HepG2 (cell line): ENCODE data around the gene CLRN2. TPM values are rescaled to one million over a fixed set of nuclear protein-coding genes. Genes with fewer than 3 reads are reported as not detected.

Experiments
- GTF3A ChIP-seq: sonication (generic); formaldehyde crosslinking; conservative IDR thresholded peaks from 2 replicates; pipeline ENCODE4 v1.4.0; 2020; ENCODE audit warnings: mild to moderate bottlenecking, missing genetic modification reagents
- HNF4G ChIP-seq, 2 experiments: sonication (generic) in 1 of 2; formaldehyde crosslinking in 1 of 2; IDR thresholded peaks; 2 replicates each; pipeline versions ENCODE4 v1.4.0 to v1.6.1; 2011 to 2020; ENCODE audit warnings: borderline replicate concordance in 2 of 2, low read depth in 2 of 2, mild to moderate bottlenecking in 2 of 2, low read length in 1 of 2, missing genetic modification reagents in 1 of 2, moderate library complexity in 1 of 2
- MAFF ChIP-seq: IDR thresholded peaks from 2 replicates; pipeline ENCODE4 v1.6.1; 2011; ENCODE audit warnings: low read depth, low read length, improper control_type of control experiment
- MAFG ChIP-seq: sonication (generic); formaldehyde crosslinking; IDR thresholded peaks from 2 replicates; pipeline ENCODE4 v1.5.1; 2020; ENCODE audit warnings: mild to moderate bottlenecking, missing genetic modification reagents
- MIER3 ChIP-seq: IDR thresholded peaks from 2 replicates; pipeline ENCODE4 v1.6.1; 2016; ENCODE audit warnings: missing compliant biosample characterization, borderline replicate concordance
- NKX3-1 ChIP-seq: sonication (generic); formaldehyde crosslinking; IDR thresholded peaks from 2 replicates; pipeline ENCODE4 v1.5.0; 2020; ENCODE audit warnings: missing genetic modification reagents
- NR2C2 ChIP-seq: sonication (generic); formaldehyde crosslinking; IDR thresholded peaks from 2 replicates; pipeline ENCODE4 v1.4.0; 2020; ENCODE audit warnings: missing genetic modification reagents, mild to moderate bottlenecking, moderate library complexity, borderline replicate concordance
- NR2F6 ChIP-seq, 2 experiments: IDR thresholded peaks; 2 replicates each; pipeline ENCODE4 v1.6.1; 2016; ENCODE audit warnings: antibody characterized with exemption in 1 of 2, mild to moderate bottlenecking in 1 of 2
- RXRB ChIP-seq: IDR thresholded peaks from 2 replicates; pipeline ENCODE4 v1.6.1; 2016; ENCODE audit warnings: borderline replicate concordance, missing genetic modification reagents, missing compliant biosample characterization
- SOX13 ChIP-seq, 3 experiments: fragments of 450-650 bp in 1 of 3; sonication (generic) in 1 of 3; formaldehyde crosslinking in 1 of 3; IDR thresholded peaks in 2 of 3; conservative IDR thresholded peaks in 1 of 3; 2 replicates each; pipeline versions ENCODE4 v1.5.0 to v1.6.1; 2016 to 2020; ENCODE audit warnings: antibody characterized with exemption in 1 of 3, mild to moderate bottlenecking in 1 of 3, missing compliant biosample characterization in 1 of 3, missing genetic modification reagents in 1 of 3, moderate library complexity in 1 of 3
- SRF ChIP-seq: IDR thresholded peaks from 2 replicates; pipeline ENCODE4 v1.6.1; 2011; ENCODE audit warnings: mild to moderate bottlenecking, low read depth, low read length, moderate library complexity
- TBL1XR1 ChIP-seq: fragments of 150-350 bp; IDR thresholded peaks from 2 replicates; pipeline ENCODE4 v1.6.1; 2014; ENCODE audit warnings: borderline replicate concordance, low read length; ENCODE audit not compliant: partially characterized antibody
- TBX2 ChIP-seq: sonication (generic); formaldehyde crosslinking; IDR thresholded peaks from 2 replicates; pipeline ENCODE4 v1.5.0; 2020; ENCODE audit warnings: missing genetic modification reagents, mild to moderate bottlenecking, borderline replicate concordance
- polyA plus RNA-seq, 8 experiments: library from polyadenylated mRNA; depleted of rRNA in 3 of 8; stranded (reverse) in 7 of 8; unstranded in 1 of 8; fragments of >200 nt; fragmentation: Illumina TruSeq in 4 of 8; extraction: Trizol in 4 of 8; gene quantifications; 2 replicates each; pipeline versions ENCODE4 v1.2.1 to v1.2.3, GENCODE V29; 2011 to 2016; ENCODE audit warnings: low read depth in 4 of 8, missing spikeins in 1 of 8, mixed read lengths in 1 of 8; ENCODE audit not compliant: insufficient read depth in 1 of 8
- total RNA-seq, 5 experiments: library from RNA; depleted of rRNA; stranded (reverse); fragments of >200 nt; fragmentation: Illumina TruSeq; extraction: Trizol; gene quantifications; 2 replicates each; pipeline ENCODE4 v1.2.3, GENCODE V29; 2016; ENCODE audit warnings: low read depth in 1 of 5
- TF ChIP-seq, protein P1 (sequence below): sonication (generic); formaldehyde crosslinking; IDR thresholded peaks from 2 replicates; pipeline ENCODE4 v1.4.0; 2020; ENCODE audit warnings: missing genetic modification reagents
- TF ChIP-seq, protein P2 (sequence below): IDR thresholded peaks from 2 replicates; pipeline ENCODE4 v1.4.0; 2020; ENCODE audit warnings: mild to moderate bottlenecking, missing genetic modification reagents
- TF ChIP-seq, protein P3 (sequence below): sonication (generic); formaldehyde crosslinking; IDR thresholded peaks from 2 replicates; pipeline ENCODE4 v1.4.0; 2020; ENCODE audit warnings: mild to moderate bottlenecking, missing genetic modification reagents
- TF ChIP-seq, protein P4 (sequence below): sonication (generic); formaldehyde crosslinking; IDR thresholded peaks from 2 replicates; pipeline ENCODE4 v1.9.0; 2022; ENCODE audit warnings: missing genetic modification reagents, mild to moderate bottlenecking, borderline replicate concordance

The CLRN2 gene
- total and polyA plus RNA-seq, 2 of the 13 experiments (the other 11 are each of a cell fraction or from before 2014, with no cell fraction given): not detected

DNA sequence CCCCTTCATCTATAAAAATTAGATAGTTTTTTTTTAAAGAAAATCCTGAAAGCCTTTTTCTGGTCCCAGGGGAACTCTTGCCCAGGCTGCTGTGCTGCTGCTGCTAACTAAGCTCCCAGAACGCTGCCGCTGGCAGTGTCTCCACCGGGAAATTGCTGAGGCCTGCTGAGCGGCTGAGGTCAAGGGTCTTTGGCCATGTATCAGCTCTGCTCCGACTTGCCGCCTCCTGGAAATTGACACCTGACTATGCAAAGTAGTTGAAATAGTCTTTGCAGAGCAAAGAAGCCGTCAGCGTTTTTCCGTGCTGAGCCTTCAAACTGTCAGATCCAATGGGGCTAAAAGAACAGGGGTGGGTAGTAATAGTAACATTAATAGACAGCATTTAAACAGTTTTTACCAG, 3.9 kb upstream of the CLRN2 start (continued):
- TF ChIP-seq, protein P1, sequence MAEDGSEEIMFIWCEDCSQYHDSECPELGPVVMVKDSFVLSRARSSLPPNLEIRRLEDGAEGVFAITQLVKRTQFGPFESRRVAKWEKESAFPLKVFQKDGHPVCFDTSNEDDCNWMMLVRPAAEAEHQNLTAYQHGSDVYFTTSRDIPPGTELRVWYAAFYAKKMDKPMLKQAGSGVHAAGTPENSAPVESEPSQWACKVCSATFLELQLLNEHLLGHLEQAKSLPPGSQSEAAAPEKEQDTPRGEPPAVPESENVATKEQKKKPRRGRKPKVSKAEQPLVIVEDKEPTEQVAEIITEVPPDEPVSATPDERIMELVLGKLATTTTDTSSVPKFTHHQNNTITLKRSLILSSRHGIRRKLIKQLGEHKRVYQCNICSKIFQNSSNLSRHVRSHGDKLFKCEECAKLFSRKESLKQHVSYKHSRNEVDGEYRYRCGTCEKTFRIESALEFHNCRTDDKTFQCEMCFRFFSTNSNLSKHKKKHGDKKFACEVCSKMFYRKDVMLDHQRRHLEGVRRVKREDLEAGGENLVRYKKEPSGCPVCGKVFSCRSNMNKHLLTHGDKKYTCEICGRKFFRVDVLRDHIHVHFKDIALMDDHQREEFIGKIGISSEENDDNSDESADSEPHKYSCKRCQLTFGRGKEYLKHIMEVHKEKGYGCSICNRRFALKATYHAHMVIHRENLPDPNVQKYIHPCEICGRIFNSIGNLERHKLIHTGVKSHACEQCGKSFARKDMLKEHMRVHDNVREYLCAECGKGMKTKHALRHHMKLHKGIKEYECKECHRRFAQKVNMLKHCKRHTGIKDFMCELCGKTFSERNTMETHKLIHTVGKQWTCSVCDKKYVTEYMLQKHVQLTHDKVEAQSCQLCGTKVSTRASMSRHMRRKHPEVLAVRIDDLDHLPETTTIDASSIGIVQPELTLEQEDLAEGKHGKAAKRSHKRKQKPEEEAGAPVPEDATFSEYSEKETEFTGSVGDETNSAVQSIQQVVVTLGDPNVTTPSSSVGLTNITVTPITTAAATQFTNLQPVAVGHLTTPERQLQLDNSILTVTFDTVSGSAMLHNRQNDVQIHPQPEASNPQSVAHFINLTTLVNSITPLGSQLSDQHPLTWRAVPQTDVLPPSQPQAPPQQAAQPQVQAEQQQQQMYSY (CRISPR knock-in tag): no peak
- TF ChIP-seq NKX3-1 (CRISPR knock-in tag): 0 out of 2 replicates have a peak, but pooled peaks have one; percentile 3
- TF ChIP-seq NR2C2 (CRISPR knock-in tag): no peak
- no peak for TF ChIP-seq SOX13 (IDR thresholded peaks at IDR 0.05)
- 0 out of 4 replicates have a peak, but pooled peaks of 1 of the 2 experiments have one; percentile 16 for TF ChIP-seq SOX13 (CRISPR knock-in tag; conservative IDR thresholded peaks at IDR 0.05 in 1 of 2, IDR thresholded peaks at IDR 0.05 in 1 of 2)
- 0 out of 2 replicates have a peak, but pooled peaks have one; percentile 33 for TF ChIP-seq MAFF
- no peak for TF ChIP-seq MAFG (CRISPR knock-in tag)
- TF ChIP-seq, protein P2, sequence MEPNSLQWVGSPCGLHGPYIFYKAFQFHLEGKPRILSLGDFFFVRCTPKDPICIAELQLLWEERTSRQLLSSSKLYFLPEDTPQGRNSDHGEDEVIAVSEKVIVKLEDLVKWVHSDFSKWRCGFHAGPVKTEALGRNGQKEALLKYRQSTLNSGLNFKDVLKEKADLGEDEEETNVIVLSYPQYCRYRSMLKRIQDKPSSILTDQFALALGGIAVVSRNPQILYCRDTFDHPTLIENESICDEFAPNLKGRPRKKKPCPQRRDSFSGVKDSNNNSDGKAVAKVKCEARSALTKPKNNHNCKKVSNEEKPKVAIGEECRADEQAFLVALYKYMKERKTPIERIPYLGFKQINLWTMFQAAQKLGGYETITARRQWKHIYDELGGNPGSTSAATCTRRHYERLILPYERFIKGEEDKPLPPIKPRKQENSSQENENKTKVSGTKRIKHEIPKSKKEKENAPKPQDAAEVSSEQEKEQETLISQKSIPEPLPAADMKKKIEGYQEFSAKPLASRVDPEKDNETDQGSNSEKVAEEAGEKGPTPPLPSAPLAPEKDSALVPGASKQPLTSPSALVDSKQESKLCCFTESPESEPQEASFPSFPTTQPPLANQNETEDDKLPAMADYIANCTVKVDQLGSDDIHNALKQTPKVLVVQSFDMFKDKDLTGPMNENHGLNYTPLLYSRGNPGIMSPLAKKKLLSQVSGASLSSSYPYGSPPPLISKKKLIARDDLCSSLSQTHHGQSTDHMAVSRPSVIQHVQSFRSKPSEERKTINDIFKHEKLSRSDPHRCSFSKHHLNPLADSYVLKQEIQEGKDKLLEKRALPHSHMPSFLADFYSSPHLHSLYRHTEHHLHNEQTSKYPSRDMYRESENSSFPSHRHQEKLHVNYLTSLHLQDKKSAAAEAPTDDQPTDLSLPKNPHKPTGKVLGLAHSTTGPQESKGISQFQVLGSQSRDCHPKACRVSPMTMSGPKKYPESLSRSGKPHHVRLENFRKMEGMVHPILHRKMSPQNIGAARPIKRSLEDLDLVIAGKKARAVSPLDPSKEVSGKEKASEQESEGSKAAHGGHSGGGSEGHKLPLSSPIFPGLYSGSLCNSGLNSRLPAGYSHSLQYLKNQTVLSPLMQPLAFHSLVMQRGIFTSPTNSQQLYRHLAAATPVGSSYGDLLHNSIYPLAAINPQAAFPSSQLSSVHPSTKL (CRISPR knock-in tag): peak; percentile 9; the same call in 1 of the 2 replicates
- no peak for TF ChIP-seq GTF3A
- peak; percentile 65 for TF ChIP-seq NR2F6 (IDR thresholded peaks at IDR 0.05)
- peak; percentile 63; the same call in 1 of the 2 replicates for TF ChIP-seq NR2F6 (CRISPR knock-in tag; IDR thresholded peaks at IDR 0.05)
- TF ChIP-seq, protein P3, sequence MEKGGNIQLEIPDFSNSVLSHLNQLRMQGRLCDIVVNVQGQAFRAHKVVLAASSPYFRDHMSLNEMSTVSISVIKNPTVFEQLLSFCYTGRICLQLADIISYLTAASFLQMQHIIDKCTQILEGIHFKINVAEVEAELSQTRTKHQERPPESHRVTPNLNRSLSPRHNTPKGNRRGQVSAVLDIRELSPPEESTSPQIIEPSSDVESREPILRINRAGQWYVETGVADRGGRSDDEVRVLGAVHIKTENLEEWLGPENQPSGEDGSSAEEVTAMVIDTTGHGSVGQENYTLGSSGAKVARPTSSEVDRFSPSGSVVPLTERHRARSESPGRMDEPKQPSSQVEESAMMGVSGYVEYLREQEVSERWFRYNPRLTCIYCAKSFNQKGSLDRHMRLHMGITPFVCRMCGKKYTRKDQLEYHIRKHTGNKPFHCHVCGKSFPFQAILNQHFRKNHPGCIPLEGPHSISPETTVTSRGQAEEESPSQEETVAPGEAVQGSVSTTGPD (CRISPR knock-in tag): no peak
- no peak for TF ChIP-seq MIER3 (CRISPR knock-in tag)
- TF ChIP-seq, protein P4, sequence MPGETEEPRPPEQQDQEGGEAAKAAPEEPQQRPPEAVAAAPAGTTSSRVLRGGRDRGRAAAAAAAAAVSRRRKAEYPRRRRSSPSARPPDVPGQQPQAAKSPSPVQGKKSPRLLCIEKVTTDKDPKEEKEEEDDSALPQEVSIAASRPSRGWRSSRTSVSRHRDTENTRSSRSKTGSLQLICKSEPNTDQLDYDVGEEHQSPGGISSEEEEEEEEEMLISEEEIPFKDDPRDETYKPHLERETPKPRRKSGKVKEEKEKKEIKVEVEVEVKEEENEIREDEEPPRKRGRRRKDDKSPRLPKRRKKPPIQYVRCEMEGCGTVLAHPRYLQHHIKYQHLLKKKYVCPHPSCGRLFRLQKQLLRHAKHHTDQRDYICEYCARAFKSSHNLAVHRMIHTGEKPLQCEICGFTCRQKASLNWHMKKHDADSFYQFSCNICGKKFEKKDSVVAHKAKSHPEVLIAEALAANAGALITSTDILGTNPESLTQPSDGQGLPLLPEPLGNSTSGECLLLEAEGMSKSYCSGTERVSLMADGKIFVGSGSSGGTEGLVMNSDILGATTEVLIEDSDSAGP (CRISPR knock-in tag): no peak
- peak; percentile 36; the same call in 1 of the 2 replicates for TF ChIP-seq HNF4G (IDR thresholded peaks at IDR 0.05; ENCODE audit: borderline replicate concordance, low read depth, low read length)
- TF ChIP-seq HNF4G (CRISPR knock-in tag; IDR thresholded peaks at IDR 0.05; ENCODE audit: borderline replicate concordance, low read depth): no peak
- no peak for TF ChIP-seq TBL1XR1
- 0 out of 2 replicates have a peak, but pooled peaks have one; percentile 19 for TF ChIP-seq RXRB (CRISPR knock-in tag)
- peak; percentile 51; the same call in 1 of the 2 replicates for TF ChIP-seq TBX2 (CRISPR knock-in tag)
- no peak for TF ChIP-seq SRF
